ENCODE data around the gene TTC31.
A peak's percentile ranks its signal among the peaks of the same experiment; 100 is the strongest.
"Not testable (repeated sequence)": the region's sequence is repeated elsewhere in the genome, so short reads cannot be mapped to it uniquely, and the experiment has no call there.

TTC31 gene

GRCh38 chr2:74457549-74458131 lies 25.2 kb upstream of the TTC31 start:
- DNase-seq, result peak; percentile 48

GRCh38 chr2:74458132-74458937 lies 24.5 kb upstream of the TTC31 start, which contains the start of gene WBP1:
Gene WBP1, plus strand, starts transcription at chr2:74458438. Its CDS starts 165 bp downstream, at chr2:74458603.
- peak; percentile 100 for DNase-seq

- no peak for DNase-seq
These were observed 23.9 kb upstream of the TTC31 start for GRCh38 chr2:74458938-74459363.

GRCh38 chr2:74459503-74460118 lies 23.3 kb upstream of the TTC31 start:
- DNase-seq, result not testable (repeated sequence)

GRCh38 chr2:74460187-74460586 lies 22.7 kb upstream of the TTC31 start:
- not testable (repeated sequence) for DNase-seq

GRCh38 chr2:74461187-74462053 lies 21.5 kb upstream of the TTC31 start:
- DNase-seq, result no peak

GRCh38 chr2:74462054-74462785 lies 20.7 kb upstream of the TTC31 start:
- no peak for DNase-seq

- no peak for DNase-seq
These were observed 20.1 kb upstream of the TTC31 start for GRCh38 chr2:74462786-74463105.

- no peak for DNase-seq
These were observed 18.5 kb upstream of the TTC31 start for GRCh38 chr2:74464406-74464805.

GRCh38 chr2:74470742-74471141 lies 12.1 kb upstream of the TTC31 start:
- not testable (repeated sequence) for DNase-seq

- no peak for DNase-seq
These were observed 11.4 kb upstream of the TTC31 start for GRCh38 chr2:74471332-74472065.

GRCh38 chr2:74472086-74472944 lies 10.6 kb upstream of the TTC31 start, which contains the start of gene MRPL53:
Gene MRPL53, minus strand, starts transcription at chr2:74472680. Its CDS starts 20 bp downstream, at chr2:74472660.
- peak; percentile 84 for DNase-seq

- DNase-seq, result no peak
These were observed 10.0 kb upstream of the TTC31 start for GRCh38 chr2:74472945-74473258.

- DNase-seq, result no peak
These were observed 8.4 kb upstream of the TTC31 start for GRCh38 chr2:74474481-74474880.

GRCh38 chr2:74474899-74475298 lies 8.0 kb upstream of the TTC31 start:
- DNase-seq, result no peak

GRCh38 chr2:74481431-74481830 lies 1.4 kb upstream of the TTC31 start:
- DNase-seq, result no peak

GRCh38 chr2:74481961-74482800 lies 700 bp upstream of the TTC31 start:
- DNase-seq, result no peak

- not testable (repeated sequence) for DNase-seq
These were observed 839 bp downstream of the TTC31 start for GRCh38 chr2:74483675-74484164.

GRCh38 chr2:74486141-74486540 lies 3.3 kb downstream of the TTC31 start:
- DNase-seq, result no peak
